HL-60 (cell line): Measurements from ENCODE around the gene SERBP1.

Source experiments
- DNase-seq, 2 experiments: peaks; one replicate each; pipeline ENCODE4 v3.0.0-alpha.2; 2010 to 2020; ENCODE audit warnings: low read depth in 1 of 2, low spot score in 1 of 2
- H3K27ac ChIP-seq: fragments of 250-450 bp; sonication (Bioruptor Pico); replicated peaks from 2 replicates; pipeline ENCODE4 v1.5.1; 2020; ENCODE audit warnings: mild to moderate bottlenecking, moderate library complexity
- H3K27me3 ChIP-seq: fragments of 250-450 bp; sonication (Bioruptor Pico); 2 replicates; pipeline ENCODE4 v1.5.1; 2021; ENCODE audit warnings: mild to moderate bottlenecking, moderate library complexity; ENCODE audit not compliant: insufficient read depth, poor library complexity, severe bottlenecking
- H3K4me3 ChIP-seq: replicated peaks from 2 replicates; pipeline ENCODE4 v1.5.1; 2011; ENCODE audit warnings: mild to moderate bottlenecking, control low read depth, low read length; ENCODE audit not compliant: insufficient read depth
- CTCF ChIP-seq: IDR thresholded peaks from one replicate; pipeline ENCODE4 v1.5.1; 2011; ENCODE audit warnings: low read length, control low read depth, inconsistent platforms; ENCODE audit not compliant: insufficient read depth
- GABPA ChIP-seq: IDR thresholded peaks from 2 replicates; pipeline ENCODE4 v1.6.1; 2012; ENCODE audit warnings: low read depth
- POLR2AphosphoS5 ChIP-seq: IDR thresholded peaks from 2 replicates; pipeline ENCODE4 v1.6.1; 2012; ENCODE audit warnings: low read depth
- SPI1 ChIP-seq: IDR thresholded peaks from 2 replicates; pipeline ENCODE4 v1.6.1; 2012; ENCODE audit warnings: low read depth, mild to moderate bottlenecking, borderline replicate concordance
- TF ChIP-seq, protein P1 (sequence below): IDR thresholded peaks from 2 replicates; pipeline ENCODE4 v1.6.1; 2012; ENCODE audit warnings: low read depth; ENCODE audit not compliant: insufficient replicate concordance

The SERBP1 gene

DNA sequence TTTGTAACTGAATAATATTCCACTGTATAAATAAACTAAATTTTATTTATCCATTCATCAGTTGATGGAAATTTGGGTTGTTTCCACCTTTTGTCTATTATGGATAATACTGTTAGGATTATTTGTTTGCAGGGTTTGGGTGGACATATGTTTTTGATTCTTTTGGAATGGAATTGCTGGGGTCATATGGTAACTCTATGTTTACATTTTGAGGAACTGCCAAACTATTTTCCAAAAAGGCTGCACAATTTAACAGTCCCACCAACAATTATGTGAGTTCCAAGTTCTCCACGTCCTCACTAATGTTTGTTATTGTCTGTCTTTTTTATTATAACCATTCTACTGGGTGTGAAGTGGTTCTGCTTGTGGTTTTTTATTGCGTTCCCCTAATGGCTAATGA is 4.3 kb upstream of the SERBP1 start:
- DNase-seq: no peak
- no peak overlapping the region for H3K4me3 ChIP-seq
- H3K27ac ChIP-seq: peak overlapping the region; percentile 62
- TF ChIP-seq POLR2AphosphoS5: no peak
- TF ChIP-seq SPI1: peak; percentile 69
- no peaks in the 10 kb centered on the region for H3K27me3 ChIP-seq

- TF ChIP-seq GABPA (no peak), POLR2AphosphoS5 (no peak), CTCF (no peak), SPI1 (no peak)
- TF ChIP-seq, protein P1, sequence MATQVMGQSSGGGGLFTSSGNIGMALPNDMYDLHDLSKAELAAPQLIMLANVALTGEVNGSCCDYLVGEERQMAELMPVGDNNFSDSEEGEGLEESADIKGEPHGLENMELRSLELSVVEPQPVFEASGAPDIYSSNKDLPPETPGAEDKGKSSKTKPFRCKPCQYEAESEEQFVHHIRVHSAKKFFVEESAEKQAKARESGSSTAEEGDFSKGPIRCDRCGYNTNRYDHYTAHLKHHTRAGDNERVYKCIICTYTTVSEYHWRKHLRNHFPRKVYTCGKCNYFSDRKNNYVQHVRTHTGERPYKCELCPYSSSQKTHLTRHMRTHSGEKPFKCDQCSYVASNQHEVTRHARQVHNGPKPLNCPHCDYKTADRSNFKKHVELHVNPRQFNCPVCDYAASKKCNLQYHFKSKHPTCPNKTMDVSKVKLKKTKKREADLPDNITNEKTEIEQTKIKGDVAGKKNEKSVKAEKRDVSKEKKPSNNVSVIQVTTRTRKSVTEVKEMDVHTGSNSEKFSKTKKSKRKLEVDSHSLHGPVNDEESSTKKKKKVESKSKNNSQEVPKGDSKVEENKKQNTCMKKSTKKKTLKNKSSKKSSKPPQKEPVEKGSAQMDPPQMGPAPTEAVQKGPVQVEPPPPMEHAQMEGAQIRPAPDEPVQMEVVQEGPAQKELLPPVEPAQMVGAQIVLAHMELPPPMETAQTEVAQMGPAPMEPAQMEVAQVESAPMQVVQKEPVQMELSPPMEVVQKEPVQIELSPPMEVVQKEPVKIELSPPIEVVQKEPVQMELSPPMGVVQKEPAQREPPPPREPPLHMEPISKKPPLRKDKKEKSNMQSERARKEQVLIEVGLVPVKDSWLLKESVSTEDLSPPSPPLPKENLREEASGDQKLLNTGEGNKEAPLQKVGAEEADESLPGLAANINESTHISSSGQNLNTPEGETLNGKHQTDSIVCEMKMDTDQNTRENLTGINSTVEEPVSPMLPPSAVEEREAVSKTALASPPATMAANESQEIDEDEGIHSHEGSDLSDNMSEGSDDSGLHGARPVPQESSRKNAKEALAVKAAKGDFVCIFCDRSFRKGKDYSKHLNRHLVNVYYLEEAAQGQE: no peak
- Histone ChIP-seq H3K27me3 (no peaks in the 10 kb centered on the region), H3K4me3 (no peak overlapping the region), H3K27ac (peak overlapping the region; percentile 62)
- peak in 1 of 2 experiments; percentile 15 for DNase-seq
Observed at GRCh38 chr1:67433837-67434236, 3.6 kb upstream of the SERBP1 start.

DNA sequence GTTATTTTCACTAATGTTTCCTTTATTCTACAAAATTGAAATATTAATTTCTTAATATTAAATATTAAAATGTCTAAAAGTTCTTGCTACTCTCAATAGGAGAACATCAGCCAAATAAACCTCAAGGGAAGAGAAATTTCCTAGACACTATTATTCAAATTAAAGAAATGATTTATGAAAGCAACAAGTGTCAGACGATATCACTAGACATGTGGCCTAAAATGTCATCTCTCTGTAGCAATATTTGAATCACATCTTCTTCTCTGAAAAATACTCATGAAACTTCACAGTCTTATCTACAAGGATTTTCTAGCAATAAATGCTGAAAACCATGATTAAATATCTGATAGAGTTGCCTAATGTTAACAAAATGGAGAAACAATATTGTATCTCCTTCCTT is 2.5 kb upstream of the SERBP1 start:
- no peak for DNase-seq
- Histone ChIP-seq H3K27ac (peak overlapping the region; percentile 62), H3K4me3 (no peak overlapping the region), H3K27me3 (no peaks in the 10 kb centered on the region)
- TF ChIP-seq POLR2AphosphoS5 (no peak), GABPA (no peak), SPI1 (no peak), CTCF (no peak)
- TF ChIP-seq, protein P1: no peak

DNA sequence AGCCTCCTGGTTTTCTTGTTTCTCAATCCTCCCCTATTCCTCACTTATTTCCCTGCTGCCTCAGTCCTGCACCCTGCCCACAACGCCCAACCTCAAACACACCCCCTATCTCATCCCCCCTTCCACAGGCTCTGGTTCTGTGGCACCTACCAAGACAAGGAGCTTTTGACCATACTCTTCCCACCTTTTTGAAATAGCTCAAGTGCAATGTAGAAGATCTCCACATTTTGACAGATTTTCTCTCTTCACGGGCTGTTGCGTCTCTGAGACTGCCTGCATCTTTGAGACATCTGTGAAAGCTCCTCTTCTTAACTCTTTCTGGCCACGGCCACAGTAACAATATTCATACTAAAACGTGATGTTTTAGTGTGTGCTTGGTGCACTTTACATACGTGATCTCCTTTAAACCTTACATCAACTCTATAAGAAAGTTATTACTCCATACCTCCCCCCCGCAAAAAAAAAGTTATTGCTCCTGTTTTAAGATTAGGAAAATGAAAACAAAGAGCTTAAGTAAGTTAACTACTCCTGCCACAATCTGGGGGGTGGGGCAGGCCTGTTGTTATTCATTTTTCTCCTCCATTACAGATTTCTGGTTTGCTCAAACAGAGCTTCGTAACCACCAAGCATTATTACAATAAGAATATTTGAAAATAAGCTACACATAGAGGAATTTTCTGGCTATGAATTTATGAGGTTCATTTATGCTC is 1.8 kb upstream of the SERBP1 start:
- DNase-seq: no peak
- H3K4me3 ChIP-seq: no peak overlapping the region
- H3K27ac ChIP-seq: peak overlapping the region; percentile 96; the same call in 1 of the 2 replicates
- no peaks in the 10 kb centered on the region for H3K27me3 ChIP-seq
- TF ChIP-seq GABPA: no peak
- no peak for TF ChIP-seq SPI1
- no peak for TF ChIP-seq POLR2AphosphoS5
- TF ChIP-seq, protein P1: no peak
- no peak for TF ChIP-seq CTCF
